GM21381 (cell line): ENCODE results near the gene CDH3.

Experiments
- ATAC-seq: cut with Tn5 transposase; IDR thresholded peaks from one replicate; pipeline ENCODE4 v1.9.1; 2021; ENCODE audit warnings: mild to moderate bottlenecking, moderate library complexity; ENCODE audit not compliant: unreplicated experiment

The CDH3 gene

DNA sequence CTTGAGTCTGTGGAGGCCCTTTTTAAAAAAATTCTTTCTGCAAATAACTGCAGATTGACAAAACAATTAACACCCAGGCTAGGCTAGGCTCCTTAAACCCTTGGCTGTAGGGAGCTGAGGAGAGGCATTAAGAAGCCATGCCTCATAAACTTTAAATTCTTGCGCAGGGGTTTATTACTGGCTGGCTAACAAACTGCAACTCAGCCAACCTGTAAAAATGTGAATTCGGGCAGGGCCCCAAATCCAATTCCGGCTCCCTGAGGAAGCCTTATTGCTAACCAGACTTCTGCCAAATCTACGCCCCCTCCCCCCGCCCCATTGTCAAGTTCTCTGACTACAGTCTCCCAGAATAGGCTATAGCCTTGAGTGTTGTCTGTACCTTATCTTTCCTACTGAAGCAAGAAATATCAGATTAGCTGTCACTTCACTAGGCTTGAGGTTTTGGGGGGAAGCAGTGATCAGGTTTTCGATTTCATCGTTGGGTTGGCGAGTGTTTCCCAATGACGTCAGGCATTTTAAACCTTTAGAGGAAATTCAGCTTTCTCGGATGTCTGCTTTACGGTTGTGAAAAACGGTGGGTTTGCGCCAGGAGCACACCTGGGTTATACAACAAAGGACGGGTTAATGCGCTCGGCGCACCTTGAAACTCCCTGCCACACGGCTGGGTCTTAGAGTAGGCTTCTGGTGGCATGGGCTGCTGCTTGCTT lies 2.0 kb downstream of the CDH3 start:
- ATAC-seq = no peak

- ATAC-seq = no peak
Observed at GRCh38 chr16:68651136-68651535, 6.0 kb downstream of the CDH3 start.

GRCh38 chr16:68652659-68653058 lies 7.5 kb downstream of the CDH3 start:
- no peak for ATAC-seq

GRCh38 chr16:68655806-68656205 lies 10.7 kb downstream of the CDH3 start:
- ATAC-seq = no peak

GRCh38 chr16:68656751-68657150 lies 11.6 kb downstream of the CDH3 start:
- ATAC-seq = no peak

DNA sequence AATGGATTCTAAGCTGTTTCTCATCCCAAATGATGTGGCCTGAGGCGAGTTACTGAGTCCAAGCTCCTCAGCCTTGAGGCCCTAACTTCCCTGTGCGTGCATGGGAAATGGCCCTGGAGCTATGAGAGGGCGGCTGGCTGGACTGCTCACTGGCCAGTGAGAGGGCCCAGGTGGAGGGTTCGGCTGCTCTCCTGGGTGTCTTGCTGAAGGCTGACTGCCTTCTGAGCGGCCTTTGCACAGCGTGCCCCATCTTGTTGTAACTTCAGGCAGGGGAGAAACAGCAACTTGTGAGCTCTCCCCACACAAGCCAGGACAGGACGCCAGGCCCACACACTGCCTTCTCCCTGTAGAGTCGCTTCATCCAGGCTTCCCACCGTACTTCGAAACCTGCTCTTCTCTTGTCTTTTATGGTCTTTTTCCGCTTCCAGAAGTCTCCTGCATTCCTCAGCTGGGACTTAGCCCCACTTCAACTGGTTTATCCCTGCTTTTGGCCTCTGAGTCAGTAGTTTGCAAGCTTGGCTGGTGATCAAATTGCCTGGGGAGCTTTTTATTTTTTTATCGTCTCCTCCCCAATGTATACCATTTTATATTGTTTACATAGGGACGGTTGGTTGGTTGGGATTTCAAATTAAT lies 13.3 kb downstream of the CDH3 start:
- no peak for ATAC-seq

- no peak for ATAC-seq
Observed at GRCh38 chr16:68658974-68659360, 13.9 kb downstream of the CDH3 start.

DNA sequence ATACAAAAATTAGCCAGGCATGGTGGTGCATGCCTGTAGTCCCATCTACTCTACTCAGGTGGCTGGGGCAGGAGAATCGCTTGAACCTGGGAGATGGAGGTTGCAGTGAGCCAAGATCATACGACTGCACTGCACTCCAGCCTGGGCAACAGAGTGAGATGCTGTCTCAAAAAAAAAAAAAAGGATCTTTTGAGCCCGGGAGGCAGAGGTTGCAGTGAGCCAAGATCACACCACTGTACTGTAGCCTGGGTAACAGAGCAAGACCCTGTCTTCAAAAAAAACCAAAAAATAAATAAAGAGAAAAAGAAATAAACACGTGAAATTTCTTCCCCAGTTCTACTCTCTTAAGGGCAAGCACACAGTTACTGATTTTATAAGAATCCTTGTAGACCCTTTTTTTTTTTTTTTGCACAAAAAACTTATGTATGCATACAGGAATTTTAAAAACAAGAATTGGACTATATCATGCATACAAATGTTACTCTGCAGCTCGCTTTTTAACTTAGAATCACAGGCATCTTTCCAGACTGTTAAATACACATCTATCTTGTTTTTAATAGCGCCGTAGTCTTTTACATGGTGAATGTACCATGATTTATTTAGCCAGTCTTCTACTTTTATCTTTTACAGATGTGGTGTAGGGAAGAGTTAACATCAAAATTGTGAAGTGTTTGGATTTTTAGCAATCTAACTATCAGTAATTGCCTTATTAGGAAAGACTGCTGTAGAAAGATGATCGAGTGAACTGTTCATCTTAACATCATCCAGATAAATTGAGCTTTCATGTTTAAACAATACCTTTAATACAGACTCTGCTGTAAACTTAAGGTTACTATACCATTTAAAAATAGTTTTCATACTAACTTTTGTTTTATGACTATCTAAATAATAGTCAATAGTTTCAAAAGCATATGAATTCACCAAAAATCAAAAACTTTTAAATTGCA lies 14.6 kb downstream of the CDH3 start:
- ATAC-seq = no peak

DNA sequence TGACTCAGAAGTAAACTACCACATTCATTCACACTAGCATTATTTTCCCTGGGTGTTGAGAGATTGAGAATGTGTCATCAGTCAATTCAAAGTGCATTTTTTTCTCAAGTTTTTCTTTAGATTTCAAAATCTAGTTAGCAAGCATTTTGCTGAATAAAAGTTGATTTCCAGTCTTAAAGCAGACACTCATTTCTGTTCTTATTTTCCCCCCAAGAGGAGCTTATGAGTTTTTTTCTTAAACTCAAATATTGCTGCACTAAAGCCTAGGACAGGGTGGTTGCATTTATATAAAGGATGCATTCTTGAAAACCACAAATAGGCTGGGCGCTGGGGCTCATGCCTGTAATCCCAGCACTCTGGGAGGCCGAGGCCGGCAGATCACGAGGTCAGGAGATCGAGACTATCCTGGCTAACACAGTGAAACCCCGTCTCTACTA lies 15.3 kb downstream of the CDH3 start:
- no peak for ATAC-seq

- no peak for ATAC-seq
Observed at GRCh38 chr16:68662035-68662434, 16.9 kb downstream of the CDH3 start.

- no peak for ATAC-seq
Observed at GRCh38 chr16:68664297-68664696, 19.2 kb downstream of the CDH3 start.

DNA sequence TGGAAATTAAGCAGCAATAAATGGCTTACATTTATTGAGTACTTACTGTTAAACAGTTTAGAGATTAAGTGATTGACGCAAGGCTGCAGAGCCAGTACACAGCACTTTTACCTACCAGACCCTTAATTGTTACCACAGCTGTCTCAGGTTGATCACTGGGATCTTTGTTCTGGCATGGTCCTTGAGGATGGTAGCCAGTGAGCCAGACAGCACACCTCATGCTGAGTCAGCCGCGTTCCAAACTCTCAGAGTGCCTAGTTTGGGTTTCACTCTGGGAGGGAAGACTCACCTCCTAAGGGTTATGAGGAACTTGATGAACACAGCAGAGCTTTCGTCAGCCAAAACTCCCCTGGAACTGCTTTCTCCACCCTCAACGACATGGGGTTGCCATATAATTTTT lies 20.4 kb downstream of the CDH3 start:
- no peak for ATAC-seq

DNA sequence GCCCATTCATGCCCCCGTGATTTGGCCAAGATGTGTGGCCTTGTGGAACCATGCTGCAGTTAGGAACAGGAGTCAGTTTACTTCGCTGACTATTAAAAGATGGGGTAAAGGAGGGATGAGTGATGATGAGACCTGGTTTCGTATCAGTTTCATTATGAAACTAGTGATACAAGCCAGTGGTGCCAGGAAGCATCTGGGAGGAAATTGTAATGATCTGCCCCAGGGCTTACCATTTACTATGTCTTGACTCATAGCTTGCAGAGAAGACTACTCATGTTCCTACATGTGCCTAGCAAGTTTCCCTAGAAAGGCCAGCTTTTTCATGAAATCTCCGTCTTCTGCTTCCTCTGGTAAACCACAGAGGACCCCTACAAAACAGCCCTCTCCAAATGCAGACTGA lies 23.2 kb downstream of the CDH3 start:
- ATAC-seq = no peak

DNA sequence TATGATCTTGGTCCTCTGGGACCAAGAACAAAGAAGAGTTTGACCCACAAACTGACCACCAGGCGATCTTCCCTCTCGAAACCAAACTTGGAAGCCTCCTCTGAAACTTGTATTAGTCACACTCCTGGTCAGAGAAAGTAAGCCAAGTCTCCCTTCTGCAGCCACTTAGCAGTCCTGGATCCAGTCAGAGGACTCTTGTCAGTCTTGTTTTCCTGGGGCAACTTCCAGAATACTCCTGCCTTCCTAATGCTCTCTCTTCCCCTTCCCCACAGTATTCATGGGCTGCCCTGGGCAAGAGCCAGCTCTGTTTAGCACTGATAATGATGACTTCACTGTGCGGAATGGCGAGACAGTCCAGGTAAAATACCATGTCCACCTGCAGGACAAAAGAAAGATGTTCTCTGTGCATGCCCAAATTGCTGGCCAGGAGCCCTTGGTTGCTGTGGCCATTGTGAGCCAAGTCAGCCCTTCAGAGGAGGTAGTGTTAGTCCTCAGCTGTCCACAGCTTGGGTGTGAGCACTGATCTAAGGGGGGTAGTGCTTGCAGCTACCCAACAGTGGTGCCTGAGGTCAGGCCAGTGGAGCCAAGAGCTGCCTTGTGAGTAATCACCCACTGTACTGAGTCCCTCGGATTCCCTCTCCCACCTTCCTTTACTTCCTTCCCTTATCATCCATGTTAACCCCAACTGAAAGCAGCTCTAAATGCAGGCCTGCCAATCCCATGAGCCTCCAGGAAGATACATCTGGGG lies 31.2 kb downstream of the CDH3 start:
- no peak for ATAC-seq

DNA sequence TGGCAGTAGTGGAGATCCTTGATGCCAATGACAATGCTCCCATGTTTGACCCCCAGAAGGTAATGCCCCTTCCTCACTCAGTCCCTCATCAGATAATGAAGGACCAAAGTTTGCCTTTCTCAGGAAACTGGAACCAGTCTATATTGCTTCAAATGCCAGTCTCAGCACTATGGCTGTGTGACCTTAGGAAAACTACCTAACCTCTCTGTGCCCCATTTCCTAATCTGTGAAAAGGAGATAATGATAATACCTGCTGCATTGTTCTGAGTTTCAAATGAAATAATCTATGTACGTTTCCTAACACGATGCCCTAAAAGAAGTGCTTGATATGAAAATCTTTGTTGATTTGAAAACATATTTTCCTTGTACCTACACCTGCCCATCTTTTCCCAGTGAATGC lies 35.9 kb downstream of the CDH3 start:
- ATAC-seq = no peak

DNA sequence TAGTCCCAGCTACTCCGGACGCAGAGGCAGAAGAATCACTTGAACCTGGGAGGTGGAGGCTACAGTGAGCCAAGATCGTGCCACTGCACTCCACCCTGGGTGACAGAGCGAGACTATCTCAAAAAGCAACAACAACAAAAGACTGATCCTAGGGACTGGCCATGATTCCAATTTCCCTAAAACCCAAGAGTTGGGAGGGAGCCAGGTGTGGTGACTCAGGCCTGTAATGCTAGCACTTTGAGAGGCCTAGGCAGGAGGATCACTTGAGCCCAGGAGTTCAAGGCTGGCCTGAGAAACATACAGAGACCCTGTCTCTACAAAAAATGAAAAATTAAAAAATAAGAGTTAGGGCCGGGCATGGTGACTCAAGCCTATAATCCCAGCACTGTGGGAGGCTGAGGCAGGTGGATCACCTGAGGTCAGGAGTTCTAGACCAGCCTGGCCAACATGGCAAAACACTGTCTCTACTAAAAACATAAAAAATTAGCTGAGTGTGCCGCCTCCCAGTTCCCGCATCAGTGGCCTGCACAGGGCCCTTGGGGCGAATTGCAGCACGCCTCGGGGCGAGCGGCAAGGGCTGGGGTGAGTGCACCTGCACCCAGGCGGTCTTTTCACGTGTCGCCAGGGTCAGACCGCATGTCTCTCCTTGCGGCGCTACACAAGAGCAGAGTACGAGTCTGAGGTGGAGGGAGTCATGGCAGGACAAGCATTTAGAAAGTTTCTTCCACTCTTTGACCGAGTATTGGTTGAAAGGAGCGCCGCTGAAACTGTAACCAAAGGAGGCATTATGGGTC lies 40.8 kb downstream of the CDH3 start:
- no peak for ATAC-seq

DNA sequence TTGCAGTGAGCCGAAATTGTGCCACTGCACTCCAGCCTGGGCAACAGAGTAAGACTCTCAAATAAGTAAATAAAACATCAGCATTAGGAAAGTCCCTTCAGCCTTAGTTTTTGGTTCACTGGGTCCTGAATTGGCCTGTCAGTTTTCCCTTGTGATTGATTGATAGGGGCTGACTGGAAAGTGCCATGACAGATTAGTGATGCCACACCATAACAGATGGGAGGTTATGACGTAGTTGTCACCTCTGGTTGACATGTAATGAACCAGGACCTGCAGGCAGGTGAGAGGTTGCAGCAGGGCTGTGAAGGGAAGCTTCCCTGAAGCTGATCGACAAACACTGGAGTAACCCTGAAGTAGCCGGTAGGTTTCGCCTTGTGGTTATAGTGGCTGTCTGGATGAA lies 41.8 kb downstream of the CDH3 start:
- no peak for ATAC-seq

GRCh38 chr16:68689921-68690320 lies 44.8 kb downstream of the CDH3 start:
- no peak for ATAC-seq

GRCh38 chr16:68695575-68695974 lies 50.5 kb downstream of the CDH3 start:
- ATAC-seq = no peak

- ATAC-seq = no peak
Observed at GRCh38 chr16:68696514-68696913, 51.4 kb downstream of the CDH3 start.
